ENCODE data around the gene AMOTL1.

GRCh38 chr11:94862926-94863880 is 95.0 kb downstream of the AMOTL1 start:
- TF ChIP-seq CTCF (IDR thresholded peaks at IDR 0.05): no peak
- no peak for TF ChIP-seq ZFX (IDR thresholded peaks at IDR 0.05; ENCODE audit: borderline replicate concordance)
